ENCODE measurements around the gene DMAP1.

Gene DMAP1

GRCh38 chr1:44251989-44252671, 38.9 kb downstream of the DMAP1 start:
- no peak for DNase-seq

GRCh38 chr1:44254392-44254910, 41.2 kb downstream of the DMAP1 start:
- DNase-seq: no peak

- no peak for DNase-seq
Observed at GRCh38 chr1:44256762-44257554, 43.7 kb downstream of the DMAP1 start.

GRCh38 chr1:44259090-44259489, 45.8 kb downstream of the DMAP1 start:
- DNase-seq: no peak

- no peak for DNase-seq
Observed at GRCh38 chr1:44260792-44261170, 47.5 kb downstream of the DMAP1 start.

GRCh38 chr1:44261171-44261817, 48.0 kb downstream of the DMAP1 start:
- DNase-seq: no peak

GRCh38 chr1:44261962-44262361, 48.7 kb downstream of the DMAP1 start:
- DNase-seq: no peak

- DNase-seq: no peak
Observed at GRCh38 chr1:44262414-44262813, 49.1 kb downstream of the DMAP1 start.

GRCh38 chr1:44262816-44263567, 49.7 kb downstream of the DMAP1 start:
- no peak for DNase-seq

- no peak for DNase-seq
Observed at GRCh38 chr1:44263568-44264450, 50.5 kb downstream of the DMAP1 start.

GRCh38 chr1:44264451-44264771, 51.1 kb downstream of the DMAP1 start:
- no peak for DNase-seq

GRCh38 chr1:44265656-44266358, 52.5 kb downstream of the DMAP1 start:
- no peak for DNase-seq

GRCh38 chr1:44266400-44267344, 53.4 kb downstream of the DMAP1 start:
- DNase-seq: no peak

- no peak for DNase-seq
Observed at GRCh38 chr1:44267438-44267837, 54.2 kb downstream of the DMAP1 start.

- DNase-seq: no peak
Observed at GRCh38 chr1:44268054-44268453, 54.8 kb downstream of the DMAP1 start.
